HG03457 (cell line): ENCODE results near the gene CARNS1.

Experiments
- ATAC-seq: cut with Tn5 transposase; IDR thresholded peaks from one replicate; pipeline ENCODE4 v1.9.1; 2021; ENCODE audit warnings: moderate number of reproducible peaks; ENCODE audit not compliant: unreplicated experiment

CARNS1 gene

GRCh38 chr11:67409261-67409666, 6.2 kb upstream of the CARNS1 start:
- no peak for ATAC-seq

DNA sequence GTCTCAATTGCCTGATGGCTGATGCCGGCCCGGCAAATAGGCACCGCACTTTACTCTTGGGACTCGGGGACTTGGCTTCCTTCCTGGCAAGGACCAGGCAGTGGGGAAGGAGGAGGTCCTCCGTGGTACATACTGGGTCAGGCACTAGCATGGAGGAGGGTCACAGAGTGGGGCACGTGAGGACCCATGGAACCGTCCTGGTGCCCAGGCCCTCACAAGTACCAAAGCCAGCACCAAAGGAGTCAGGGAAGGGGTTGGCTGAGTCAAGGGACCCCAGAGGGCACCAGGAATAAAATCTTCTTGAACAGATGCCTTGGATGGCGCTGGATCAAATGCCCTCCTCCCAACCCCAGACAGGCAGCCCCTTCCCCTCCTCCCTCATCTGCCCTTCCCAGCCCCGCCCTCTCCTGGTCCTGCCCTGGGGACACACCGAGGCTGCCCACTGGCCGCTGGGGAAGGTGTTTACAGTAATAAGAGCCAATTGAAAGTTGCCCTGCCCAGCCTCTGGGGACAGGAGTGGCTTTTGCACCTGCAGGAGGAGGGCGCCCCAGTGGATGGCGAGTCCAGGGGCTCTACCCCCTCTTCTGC, 5.6 kb upstream of the CARNS1 start:
- ATAC-seq, result no peak

GRCh38 chr11:67410369-67410831, 5.1 kb upstream of the CARNS1 start:
- ATAC-seq, result no peak

DNA sequence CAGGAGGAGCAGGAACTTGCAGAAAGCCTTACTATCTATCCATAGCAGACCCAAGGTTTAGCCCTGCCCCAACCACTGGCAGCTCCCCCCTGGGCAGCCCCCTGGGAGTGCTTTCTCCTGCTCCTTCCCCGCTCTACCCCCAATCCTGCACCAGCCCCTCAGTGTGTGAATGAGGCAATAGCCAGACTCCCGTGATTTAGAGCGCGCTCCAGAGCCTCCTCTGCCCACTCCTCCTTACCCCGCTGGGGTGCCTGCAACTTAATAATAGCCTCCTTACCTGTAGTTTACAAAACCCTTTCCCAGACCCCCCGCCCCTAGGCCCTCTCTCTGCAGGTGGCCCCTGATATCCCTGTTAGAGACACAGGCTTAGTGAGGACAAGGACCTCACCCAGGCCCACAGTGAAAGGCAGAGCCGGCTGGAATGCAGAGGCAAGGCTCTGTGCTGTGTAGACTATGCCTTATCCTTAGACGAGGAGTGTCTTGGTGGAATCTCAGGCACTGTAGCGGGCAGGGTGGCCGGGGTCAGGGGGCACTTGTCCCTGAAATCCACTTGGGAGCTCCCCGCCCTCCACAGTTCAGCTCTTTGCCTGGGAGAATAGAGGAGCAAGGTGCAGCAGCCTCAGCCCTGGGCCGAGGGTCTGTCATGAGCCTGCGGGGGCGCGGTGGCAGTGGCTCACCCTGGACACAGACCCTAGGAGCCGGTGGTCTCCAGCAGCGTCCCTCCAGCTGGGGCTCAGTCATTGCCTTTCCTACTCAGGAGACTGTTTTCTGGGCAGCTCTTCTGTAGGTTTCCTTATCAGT, 4.3 kb upstream of the CARNS1 start:
- ATAC-seq, result no peak

GRCh38 chr11:67411785-67412152, 3.7 kb upstream of the CARNS1 start:
- no peak for ATAC-seq

- ATAC-seq, result no peak
Observed at GRCh38 chr11:67412495-67413179, 2.8 kb upstream of the CARNS1 start.

GRCh38 chr11:67413266-67413849, 2.1 kb upstream of the CARNS1 start:
- no peak for ATAC-seq

GRCh38 chr11:67416416-67417335, 1.2 kb downstream of the CARNS1 start:
- no peak for ATAC-seq

GRCh38 chr11:67417425-67417824, 1.9 kb downstream of the CARNS1 start:
- ATAC-seq, result no peak

- ATAC-seq, result no peak
Observed at GRCh38 chr11:67418476-67419281, 3.2 kb downstream of the CARNS1 start.

GRCh38 chr11:67419325-67420049, 4.0 kb downstream of the CARNS1 start:
- no peak for ATAC-seq

GRCh38 chr11:67420147-67420645, 4.7 kb downstream of the CARNS1 start:
- no peak for ATAC-seq

DNA sequence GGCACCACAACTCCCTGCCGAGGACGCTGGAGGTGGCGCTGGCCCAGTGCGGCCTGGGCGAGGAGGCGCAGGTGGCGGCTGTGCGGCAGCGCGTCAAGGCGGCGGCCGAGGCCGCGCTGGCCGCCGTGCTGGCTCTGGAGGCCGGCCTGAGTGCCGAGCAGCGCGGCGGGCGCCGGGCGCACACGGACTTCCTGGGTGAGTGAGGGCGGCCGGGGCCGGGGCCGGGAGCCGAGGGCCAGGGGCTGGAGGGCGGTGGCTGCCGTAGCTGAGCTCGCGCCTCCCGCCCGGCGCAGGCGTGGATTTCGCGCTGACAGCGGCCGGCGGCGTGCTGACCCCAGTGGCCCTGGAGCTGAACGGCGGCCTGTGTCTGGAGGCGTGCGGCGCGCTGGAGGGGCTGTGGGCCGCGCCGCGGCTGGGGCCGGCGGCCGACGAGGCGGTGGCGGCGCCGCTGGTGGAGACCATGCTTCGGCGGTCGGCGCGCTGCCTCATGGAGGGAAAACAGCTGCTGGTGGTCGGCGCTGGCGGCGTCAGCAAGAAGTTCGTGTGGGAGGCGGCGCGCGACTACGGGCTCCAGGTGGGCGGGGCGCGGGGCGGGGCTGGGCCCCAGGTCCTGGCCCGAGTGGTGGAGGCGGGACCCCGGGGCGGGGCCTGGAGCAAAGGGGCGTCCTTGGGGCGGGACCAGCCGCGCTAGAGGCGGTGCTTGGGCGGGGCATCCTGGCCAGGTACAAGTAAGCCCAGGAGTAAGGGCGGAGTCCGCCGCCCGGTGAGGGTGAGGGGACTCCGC, 5.4 kb downstream of the CARNS1 start:
- peak; percentile 64 for ATAC-seq

GRCh38 chr11:67421430-67422031, 6.1 kb downstream of the CARNS1 start:
- ATAC-seq, result no peak

- no peak for ATAC-seq
Observed at GRCh38 chr11:67422891-67423290, 7.4 kb downstream of the CARNS1 start.

GRCh38 chr11:67423466-67423865, 8.0 kb downstream of the CARNS1 start:
- no peak for ATAC-seq

DNA sequence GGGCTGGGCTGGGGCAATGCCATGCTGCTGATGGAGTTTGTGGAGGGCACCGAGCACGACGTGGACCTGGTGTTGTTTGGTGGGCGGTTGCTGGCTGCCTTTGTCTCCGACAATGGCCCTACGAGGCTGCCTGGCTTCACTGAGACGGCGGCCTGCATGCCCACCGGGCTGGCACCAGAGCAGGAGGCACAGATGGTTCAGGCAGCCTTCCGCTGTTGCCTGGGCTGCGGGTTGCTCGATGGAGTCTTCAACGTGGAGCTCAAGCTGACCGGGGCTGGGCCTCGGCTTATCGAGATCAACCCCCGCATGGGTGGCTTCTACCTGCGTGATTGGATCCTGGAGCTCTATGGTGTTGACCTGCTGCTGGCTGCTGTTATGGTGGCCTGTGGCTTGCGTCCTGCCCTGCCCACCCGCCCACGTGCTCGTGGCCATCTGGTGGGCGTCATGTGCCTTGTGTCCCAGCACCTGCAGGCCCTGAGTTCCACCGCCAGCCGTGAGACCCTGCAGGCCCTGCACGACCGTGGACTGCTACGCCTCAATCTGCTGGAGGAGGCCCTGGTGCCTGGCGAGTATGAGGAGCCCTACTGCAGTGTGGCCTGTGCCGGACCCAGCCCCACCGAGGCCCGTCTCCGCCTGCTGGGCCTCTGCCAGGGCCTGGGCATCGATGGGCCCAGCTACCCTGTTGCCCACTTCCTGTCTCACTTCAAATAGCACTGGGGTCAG, 8.6 kb downstream of the CARNS1 start:
- no peak for ATAC-seq
